Mammary epithelial cell (primary cell): ENCODE measurements around the gene WNT7A.

ENCODE experiments used
- CTCF ChIP-seq, 2 donors: IDR thresholded peaks in 1 of 2; conservative IDR thresholded peaks in 1 of 2; 2 replicates each; pipeline ENCODE4 v1.5.1; 2011 to 2012; ENCODE audit warnings: inconsistent platforms in 2 of 2, low read length in 2 of 2, mild to moderate bottlenecking in 2 of 2, control low read depth in 1 of 2, low read depth in 1 of 2; ENCODE audit not compliant: insufficient read depth in 1 of 2; ENCODE audit errors: extremely low read depth in 1 of 2
- EZH2 ChIP-seq: IDR thresholded peaks from 2 replicates; pipeline ENCODE4 v1.6.1; 2012; ENCODE audit warnings: low read length, inconsistent platforms, borderline replicate concordance

GRCh38 chr3:13879102-13879945, 547 bp downstream of the WNT7A start:
- TF ChIP-seq EZH2 (no peak), CTCF (conservative IDR thresholded peaks at IDR 0.05 in 1 of 2, IDR thresholded peaks at IDR 0.05 in 1 of 2; ENCODE audit: extremely low read depth in 1 of 2, insufficient read depth in 1 of 2, low read depth in 1 of 2, low read length in 2 of 2) (peak in 1 of 2 donors; percentile 4)
